ENCODE results near the gene SRF.
A peak's percentile ranks its signal among the peaks of the same experiment; 100 is the strongest.

The SRF gene

DNA sequence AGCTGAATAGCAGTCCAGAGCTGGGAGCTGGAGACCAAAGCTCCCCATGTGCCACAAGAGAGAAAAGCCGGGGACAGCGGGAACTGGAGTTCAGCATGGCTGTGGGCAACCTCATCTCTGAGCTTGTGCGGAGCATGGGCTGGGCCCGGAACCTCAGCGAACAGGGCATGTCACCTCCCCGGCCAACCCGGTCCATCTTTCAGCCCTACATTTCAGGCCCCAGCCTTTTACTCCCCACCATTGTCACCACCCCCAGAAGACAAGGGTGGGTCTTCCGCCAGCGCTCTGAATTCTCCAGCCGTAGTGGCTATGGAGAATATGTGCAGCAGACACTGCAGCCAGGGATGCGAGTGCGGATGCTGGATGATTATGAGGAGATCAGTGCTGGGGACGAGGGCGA is 14.9 kb downstream of the SRF start:
- no peak overlapping the region for H3K4me3 ChIP-seq (ENCODE audit: low read length, poor library complexity, severe bottlenecking)
- TF ChIP-seq EZH2phosphoT487 (IDR thresholded peaks at IDR 0.05; ENCODE audit: borderline replicate concordance) = no peak
- TF ChIP-seq CTCF (conservative IDR thresholded peaks at IDR 0.05; ENCODE audit: low read length) = no peak
- peak overlapping the region; percentile 22 for H3K9ac ChIP-seq (ENCODE audit: low read depth, low read length, poor library complexity, severe bottlenecking)
- no peaks in the 10 kb centered on the region for H4K20me1 ChIP-seq (ENCODE audit: insufficient read depth, low read length, poor library complexity, severe bottlenecking)
- H3K4me1 ChIP-seq (ENCODE audit: insufficient read depth, low read length, poor library complexity, severe bottlenecking) = peaks cover 44% of the 10 kb centered on the region
- no peaks in the 10 kb centered on the region for H3K9me2 ChIP-seq (replicated peaks; ENCODE audit: low read depth, low read length)
- peaks cover 8% of the 10 kb centered on the region for H3F3A ChIP-seq (ENCODE audit: low read depth)
- H3K27me3 ChIP-seq (ENCODE audit: insufficient read depth, low read length, poor library complexity, severe bottlenecking) = no peaks in the 10 kb centered on the region
- peaks cover 32% of the 10 kb centered on the region for H3K79me2 ChIP-seq (ENCODE audit: insufficient read depth, low read length)
- H2AFZ ChIP-seq (ENCODE audit: low read length) = no peak overlapping the region
- peak overlapping the region; percentile 96 for H3K4me2 ChIP-seq (ENCODE audit: low read depth, low read length, poor library complexity, severe bottlenecking)
- peaks cover 16% of the 10 kb centered on the region; the same call in 1 of the 2 replicates for H3K36me3 ChIP-seq (ENCODE audit: insufficient read depth, low read length)
- no peaks in the 10 kb centered on the region for H3K9me3 ChIP-seq (ENCODE audit: insufficient read depth, low read depth, low read length)

GRCh38 chr6:43186706-43187105 is 15.6 kb downstream of the SRF start:
- Histone ChIP-seq H4K20me1 (ENCODE audit: insufficient read depth, low read length, poor library complexity, severe bottlenecking) (no peaks in the 10 kb centered on the region), H3K9ac (ENCODE audit: low read depth, low read length, poor library complexity, severe bottlenecking) (no peak overlapping the region), H3K36me3 (ENCODE audit: insufficient read depth, low read length) (peaks cover 16% of the 10 kb centered on the region; the same call in 1 of the 2 replicates), H2AFZ (ENCODE audit: low read length) (no peak overlapping the region), H3K4me2 (ENCODE audit: low read depth, low read length, poor library complexity, severe bottlenecking) (no peak overlapping the region), H3K79me2 (ENCODE audit: insufficient read depth, low read length) (peaks cover 32% of the 10 kb centered on the region), H3K4me3 (ENCODE audit: low read length, poor library complexity, severe bottlenecking) (no peak overlapping the region), H3K9me3 (ENCODE audit: insufficient read depth, low read depth, low read length) (no peaks in the 10 kb centered on the region), H3K4me1 (ENCODE audit: insufficient read depth, low read length, poor library complexity, severe bottlenecking) (peaks cover 38% of the 10 kb centered on the region), H3K27me3 (ENCODE audit: insufficient read depth, low read length, poor library complexity, severe bottlenecking) (no peaks in the 10 kb centered on the region), H3F3A (ENCODE audit: low read depth) (peaks cover 1% of the 10 kb centered on the region; the same call in 1 of the 2 replicates), H3K9me2 (replicated peaks; ENCODE audit: low read depth, low read length) (no peaks in the 10 kb centered on the region)
- no peak for TF ChIP-seq EZH2phosphoT487 (IDR thresholded peaks at IDR 0.05; ENCODE audit: borderline replicate concordance)
- no peak for TF ChIP-seq CTCF (conservative IDR thresholded peaks at IDR 0.05; ENCODE audit: low read length)

DNA sequence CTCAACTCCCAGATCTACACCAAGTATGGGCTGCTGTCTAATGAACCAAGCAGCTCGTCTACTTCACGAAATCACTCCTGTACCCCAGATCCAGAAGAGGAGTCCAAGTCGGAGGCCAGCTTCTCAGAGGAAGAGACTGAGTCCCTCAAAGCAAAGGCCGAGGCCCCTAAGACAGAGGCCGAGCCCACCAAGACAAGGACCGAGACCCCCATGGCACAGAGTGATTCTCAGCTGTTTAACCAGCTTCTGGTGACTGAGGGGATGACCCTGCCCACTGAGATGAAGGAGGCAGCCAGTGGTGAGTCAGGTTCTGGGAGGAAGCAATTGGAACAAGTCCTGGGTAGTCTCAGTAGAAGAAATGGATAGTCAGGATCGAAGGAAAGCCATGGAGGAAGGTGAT is 16.8 kb downstream of the SRF start:
- H3K27me3 ChIP-seq (ENCODE audit: insufficient read depth, low read length, poor library complexity, severe bottlenecking) = no peaks in the 10 kb centered on the region
- no peak for TF ChIP-seq CTCF (conservative IDR thresholded peaks at IDR 0.05; ENCODE audit: low read length)
- no peak for TF ChIP-seq EZH2phosphoT487 (IDR thresholded peaks at IDR 0.05; ENCODE audit: borderline replicate concordance)
- no peak overlapping the region for H2AFZ ChIP-seq (ENCODE audit: low read length)
- no peaks in the 10 kb centered on the region for H4K20me1 ChIP-seq (ENCODE audit: insufficient read depth, low read length, poor library complexity, severe bottlenecking)
- no peak overlapping the region for H3K4me3 ChIP-seq (ENCODE audit: low read length, poor library complexity, severe bottlenecking)
- H3F3A ChIP-seq (ENCODE audit: low read depth) = no peaks in the 10 kb centered on the region; the same call in 1 of the 2 replicates
- no peak overlapping the region for H3K4me2 ChIP-seq (ENCODE audit: low read depth, low read length, poor library complexity, severe bottlenecking)
- H3K9me2 ChIP-seq (replicated peaks; ENCODE audit: low read depth, low read length) = no peaks in the 10 kb centered on the region
- H3K9ac ChIP-seq (ENCODE audit: low read depth, low read length, poor library complexity, severe bottlenecking) = no peak overlapping the region
- H3K79me2 ChIP-seq (ENCODE audit: insufficient read depth, low read length) = peaks cover 25% of the 10 kb centered on the region
- no peaks in the 10 kb centered on the region for H3K9me3 ChIP-seq (ENCODE audit: insufficient read depth, low read depth, low read length)
- H3K4me1 ChIP-seq (ENCODE audit: insufficient read depth, low read length, poor library complexity, severe bottlenecking) = peaks cover 32% of the 10 kb centered on the region
- peaks cover 16% of the 10 kb centered on the region; the same call in 1 of the 2 replicates for H3K36me3 ChIP-seq (ENCODE audit: insufficient read depth, low read length)
